Motor neuron (in vitro differentiated cells): Measurements from ENCODE around the gene TAPBP. TPM values are rescaled to one million over a fixed set of nuclear protein-coding genes. Genes with fewer than 3 reads are reported as not detected.
"Not testable (repeated sequence)": the region's sequence is repeated elsewhere in the genome, so short reads cannot be mapped to it uniquely, and the experiment has no call there.

Experiments
- ATAC-seq, 8 experiments: fragments of 200-7000 bp; cut with Tn5 transposase; replicated peaks in 6 of 8; 2 replicates each; pipeline ENCODE4 v1.8.0; 2021; ENCODE audit warnings: mild to moderate bottlenecking in 8 of 8, moderate library complexity in 8 of 8
- H3K27ac ChIP-seq, 2 donors: fragments of 250-450 bp; sonication (Bioruptor Pico); 2 replicates each; pipeline ENCODE4 v1.9.0; 2021; ENCODE audit warnings: antibody characterized with exemption in 2 of 2, mild to moderate bottlenecking in 2 of 2, moderate library complexity in 1 of 2
- H3K4me1 ChIP-seq, 2 donors: fragments of 250-450 bp; sonication (Bioruptor Pico); replicated peaks in 1 of 2; 2 replicates each; pipeline ENCODE4 v1.6.1; 2021; ENCODE audit warnings: antibody characterized with exemption in 2 of 2, mild to moderate bottlenecking in 2 of 2, moderate library complexity in 1 of 2
- H3K4me3 ChIP-seq, 5 donors: fragments of 250-450 bp; sonication (Bioruptor Pico); 2 replicates each; pipeline ENCODE4 v1.9.0; 2021; ENCODE audit warnings: antibody characterized with exemption in 5 of 5, mild to moderate bottlenecking in 5 of 5, moderate library complexity in 4 of 5
- WGBS, 10 experiments: fragments of 450-650 bp; shearing (Covaris generic); methylation state at CpG; one replicate each; pipeline ENCODE4 v1.0.0; 2022; 5-methylcytosine and 5-hydroxymethylcytosine counted together
- in situ Hi-C, 9 experiments: fragments of 400-800 bp; cut with MboI; loops; one replicate each; pipeline ENCODE4 v1.15.0; 2021; ENCODE audit warnings: low sequenced_read_pairs in 9 of 9, low pct_unique_long_range_greater_than_20kb in 2 of 9; ENCODE audit not compliant: unreplicated experiment in 9 of 9
- total RNA-seq, 8 experiments: library from RNA; unstranded; fragments of 300-600 nt; gene quantifications; 2 replicates each; pipeline versions ENCODE4 v1.2.3 to v1.2.4, GENCODE V29; 2022

TAPBP gene
- 10 to 100 TPM in 5 of 8 experiments, 1 to 10 TPM in 3; 5.2 to 95.0 (median 41.9) TPM for total RNA-seq

GRCh38 chr6:33313709-33314514 lies at the start of gene TAPBP:
TAPBP (minus strand) TSS chr6:33314078; CDS start chr6:33314041, 37 bp downstream.
- Histone ChIP-seq H3K27ac (peak within 1 kb of the TSS in 1 of 2 donors; percentile 59), H3K4me3 (peak within 1 kb of the TSS; percentile 30 to 70 (median 41)), H3K4me1 (peaks cover 19 to 21% of the 10 kb centered on the region in 2 donors)
- WGBS, 10 experiments: 0 to 5% (median 0%) methylated on average over 4 to 10 of the region's 47 CpGs; no CpG with 5 or more reads in 6 of the 10 experiments
- ATAC-seq: peak in 7 of 8 experiments; percentile 1 to 10 (median 4)
- in situ Hi-C loops: no loop called here

- ATAC-seq, H3K4me1 ChIP-seq, H3K27ac ChIP-seq, in situ Hi-C loops, H3K4me3 ChIP-seq: not testable (repeated sequence)
- WGBS, 10 experiments: 0 to 100% (median 91%) methylated on average over 1 to 12 of the region's 12 CpGs; no CpG with 5 or more reads in 1 of the 10 experiments
These were observed 49.6 kb upstream of the TAPBP start for GRCh38 chr6:33363486-33363885.

DNA sequence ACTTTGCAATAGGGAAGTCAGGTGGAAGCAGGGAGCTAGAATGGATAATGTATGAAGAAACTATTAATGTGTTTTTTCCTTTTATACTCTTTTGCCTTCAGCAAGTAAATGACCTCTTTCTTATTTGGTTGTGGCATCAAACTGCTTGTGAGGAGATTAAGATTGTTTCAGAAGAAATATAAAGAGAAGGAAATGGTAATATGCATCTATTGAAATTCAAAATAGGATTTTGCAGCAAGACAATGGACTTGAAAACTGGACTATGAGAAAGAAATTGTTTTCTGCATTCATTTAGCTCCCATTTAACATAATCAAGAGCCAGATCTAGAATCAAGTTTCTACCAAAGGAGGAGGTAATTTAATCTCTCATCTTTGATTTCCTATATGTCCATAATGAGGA lies 45.5 kb upstream of the TAPBP start:
- Histone ChIP-seq H3K4me1 (peaks cover under 1 to 14% of the 10 kb centered on the region in 2 donors), H3K27ac (no peak overlapping the region), H3K4me3 (no peak overlapping the region)
- ATAC-seq: no peak
- in situ Hi-C loops: no loop called here

GRCh38 chr6:33357160-33357871 lies 43.4 kb upstream of the TAPBP start:
- Histone ChIP-seq H3K4me1 (peaks cover 0 to 12% of the 10 kb centered on the region in 2 donors), H3K27ac (peak overlapping the region in 1 of 2 donors; percentile 18)
- 37 to 92% (median 70%) methylated on average over 3 to 7 of the region's 13 CpGs; no CpG with 5 or more reads in 2 of the 10 experiments for WGBS, 10 experiments
- H3K4me3 ChIP-seq, in situ Hi-C loops: not testable (repeated sequence)
- peak in 1 of 8 experiments; percentile 28 for ATAC-seq

DNA sequence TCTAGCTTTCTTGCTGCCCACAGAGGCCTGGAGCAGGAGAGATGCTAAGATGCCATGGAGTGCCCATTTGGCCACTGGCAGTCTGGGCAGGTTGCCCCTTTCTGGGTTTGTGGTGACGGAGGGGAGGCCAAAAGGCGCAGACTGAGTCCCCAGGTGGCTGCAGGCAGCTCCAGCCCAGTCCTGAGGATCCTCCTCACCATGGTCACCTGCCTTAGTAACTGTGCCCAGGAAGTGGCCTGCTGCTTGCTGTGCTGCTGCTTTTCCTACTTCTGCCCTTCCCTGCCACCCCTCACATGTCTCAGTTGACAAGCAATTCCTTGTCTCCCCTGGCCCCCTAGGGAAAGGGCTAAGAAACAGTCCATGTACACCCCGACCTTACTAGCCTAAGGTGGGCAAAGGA lies 42.4 kb upstream of the TAPBP start:
- in situ Hi-C loops: no loop called here
- no peak for ATAC-seq
- H3K4me3 ChIP-seq: no peak overlapping the region
- H3K4me1 ChIP-seq: peaks cover 0 to 12% of the 10 kb centered on the region in 2 donors
- H3K27ac ChIP-seq: no peak overlapping the region
- 43 to 100% methylated on average over 1 of the region's 3 CpGs; no CpG with 5 or more reads in 8 of the 10 experiments for WGBS, 10 experiments

- H3K4me3 ChIP-seq, in situ Hi-C loops, H3K27ac ChIP-seq, ATAC-seq: not testable (repeated sequence)
- WGBS, 10 experiments: 65 to 100% (median 89%) methylated on average over 2 to 6 of the region's 6 CpGs; no CpG with 5 or more reads in 1 of the 10 experiments
- peaks cover 0 to 12% of the 10 kb centered on the region in 2 donors for H3K4me1 ChIP-seq
These were observed 42.0 kb upstream of the TAPBP start for GRCh38 chr6:33355860-33356259.

- Histone ChIP-seq H3K27ac (no peak overlapping the region), H3K4me3 (no peak overlapping the region), H3K4me1 (peaks cover 4 to 5% of the 10 kb centered on the region in 2 donors)
- WGBS, 10 experiments: 50 to 100% (median 96%) methylated on average over 1 to 5 of the region's 5 CpGs
- no peak for ATAC-seq
- in situ Hi-C loops: no loop called here
These were observed 33.9 kb upstream of the TAPBP start for GRCh38 chr6:33347816-33348215.

- WGBS, 10 experiments: 31 to 100% (median 70%) methylated on average over 1 to 4 of the region's 5 CpGs; no CpG with 5 or more reads in 1 of the 10 experiments
- in situ Hi-C loops, H3K4me3 ChIP-seq, H3K4me1 ChIP-seq, H3K27ac ChIP-seq, ATAC-seq: not testable (repeated sequence)
These were observed 33.1 kb upstream of the TAPBP start for GRCh38 chr6:33346972-33347371.

DNA sequence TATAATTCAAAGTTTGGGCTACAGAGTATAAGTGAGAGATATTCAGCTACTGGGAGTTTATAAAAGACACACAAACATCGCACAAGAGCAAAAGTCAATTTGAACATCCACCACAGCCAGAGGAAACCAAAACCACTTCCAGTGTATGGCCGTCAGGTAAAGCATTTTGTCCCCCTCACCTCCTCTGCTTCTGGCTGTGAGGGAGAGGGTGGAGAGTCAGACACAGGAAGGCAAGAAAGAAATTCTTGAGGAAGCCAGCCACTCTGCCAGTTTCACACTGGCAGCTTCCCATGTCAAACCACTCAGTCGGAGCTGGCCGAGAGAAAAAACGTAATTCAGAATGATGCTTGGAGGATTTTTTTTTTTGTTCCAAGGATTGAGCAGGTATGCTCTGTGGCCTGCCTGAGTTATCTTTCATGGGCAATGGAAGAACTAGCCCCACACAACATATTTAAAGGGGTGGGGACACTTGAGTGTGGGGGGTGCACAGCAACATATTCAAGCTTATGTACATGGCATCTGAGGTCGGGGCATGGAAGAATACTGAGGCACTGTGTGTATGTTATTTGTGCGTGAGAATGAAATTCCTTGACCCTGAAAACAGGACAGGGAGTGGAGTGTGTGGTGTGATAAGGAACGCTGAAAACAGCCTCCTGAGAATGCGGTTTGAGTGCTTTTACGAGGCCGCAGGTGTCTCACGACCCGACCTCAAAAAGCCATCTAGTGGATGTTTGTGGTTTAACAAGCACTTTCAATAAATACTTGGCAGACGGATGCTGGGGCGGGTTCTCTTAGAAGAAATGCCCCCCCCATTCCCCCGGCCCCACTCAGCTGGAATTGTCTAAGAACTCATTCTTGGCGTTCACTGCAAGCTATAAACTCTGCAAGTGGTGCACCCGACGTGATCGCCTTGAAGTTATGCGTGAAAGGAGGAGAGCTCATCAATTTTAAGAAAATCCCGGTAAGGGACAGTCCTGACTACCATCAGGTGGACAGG lies 31.1 kb upstream of the TAPBP start:
- in situ Hi-C loops: no loop called here
- peaks cover 4 to 5% of the 10 kb centered on the region in 2 donors for H3K4me1 ChIP-seq
- peak overlapping the region in 1 of 5 donors; percentile 10 for H3K4me3 ChIP-seq
- 7 to 70% (median 29%) methylated on average over 3 to 17 of the region's 22 CpGs for WGBS, 10 experiments
- peak; percentile 36 to 78 (median 55) for ATAC-seq
- no peak overlapping the region for H3K27ac ChIP-seq

DNA sequence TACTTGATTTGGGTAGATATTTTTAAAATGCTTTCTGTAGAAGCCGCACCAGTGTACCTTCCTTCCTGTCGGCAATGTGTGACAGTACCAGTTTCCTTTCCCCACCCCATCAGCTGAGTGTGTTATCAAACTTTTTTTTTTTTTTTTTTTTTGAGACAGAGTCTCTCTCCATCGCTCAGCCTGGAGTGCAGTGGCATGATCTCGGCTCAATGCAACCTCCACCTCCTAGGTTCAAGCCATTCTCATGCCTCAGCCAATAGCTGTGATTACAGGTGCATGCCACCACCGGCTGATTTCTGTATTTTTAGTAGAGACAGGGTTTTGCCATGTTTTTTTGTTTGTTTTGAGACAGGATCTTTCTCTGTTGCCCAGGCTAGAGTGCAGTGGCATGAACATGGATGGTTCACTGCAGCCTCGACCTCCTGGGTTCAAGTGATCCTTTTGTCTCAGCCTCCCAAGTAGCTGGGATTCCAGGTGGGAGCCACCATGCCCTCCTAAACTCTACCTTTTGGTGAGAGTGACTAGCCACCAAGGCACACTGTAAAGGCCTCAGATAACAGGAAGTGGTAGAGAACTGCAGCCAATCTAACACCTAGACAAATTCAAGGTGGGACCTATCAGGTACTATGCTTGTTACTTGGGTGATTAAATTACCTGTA lies 30.2 kb upstream of the TAPBP start:
- in situ Hi-C loops: no loop called here
- no peak for ATAC-seq
- H3K27ac ChIP-seq: no peak overlapping the region
- H3K4me3 ChIP-seq: no peak overlapping the region
- 20 to 94% (median 80%) methylated on average over 1 to 6 of the region's 6 CpGs; no CpG with 5 or more reads in 1 of the 10 experiments for WGBS, 10 experiments
- peaks cover 4 to 5% of the 10 kb centered on the region in 2 donors for H3K4me1 ChIP-seq

DNA sequence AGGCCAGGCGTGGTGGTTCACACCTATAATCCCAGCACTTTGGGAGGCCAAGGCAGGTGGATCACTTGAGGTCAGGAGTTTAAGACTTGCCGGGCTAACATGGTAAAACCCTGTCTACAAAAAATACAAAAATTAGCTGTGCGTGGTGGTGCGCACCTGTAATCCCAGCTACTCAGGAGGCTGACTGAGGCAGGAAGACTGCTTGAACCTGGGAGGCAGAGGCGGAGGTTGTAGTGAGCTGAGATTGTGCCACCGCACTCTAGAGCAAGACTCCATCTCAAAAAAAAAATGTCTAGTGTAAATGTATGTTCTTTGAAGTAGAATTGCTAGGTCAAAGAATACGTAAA lies 29.7 kb upstream of the TAPBP start:
- H3K27ac ChIP-seq, H3K4me3 ChIP-seq, in situ Hi-C loops, H3K4me1 ChIP-seq, ATAC-seq: not testable (repeated sequence)
- 80 to 100% (median 97%) methylated on average over 1 to 7 of the region's 7 CpGs for WGBS, 10 experiments

DNA sequence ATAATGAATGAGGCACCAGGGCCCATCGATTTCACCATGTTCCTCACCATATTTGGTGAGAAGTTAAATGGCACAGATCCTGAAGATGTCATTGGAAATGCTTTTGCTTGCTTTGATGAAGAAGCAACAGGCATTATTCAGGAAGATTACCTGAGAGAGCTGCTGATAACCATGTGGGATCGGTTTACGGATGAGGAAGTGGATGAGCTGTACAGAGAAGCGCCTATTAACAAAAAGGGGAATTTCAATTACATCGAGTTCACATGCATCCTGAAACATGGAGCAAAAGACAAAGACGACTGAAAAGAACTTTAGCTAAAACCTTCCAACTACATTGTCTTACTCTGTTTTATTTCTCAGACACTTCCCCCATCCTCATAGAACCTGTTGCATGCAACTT lies 25.3 kb upstream of the TAPBP start:
- no peak for ATAC-seq
- 60 to 98% (median 81%) methylated on average over 3 to 6 of the region's 6 CpGs for WGBS, 10 experiments

More for the DNA sequence above, 25.3 kb upstream of the TAPBP start:
- no peak overlapping the region for H3K4me3 ChIP-seq
- H3K27ac ChIP-seq: no peak overlapping the region
- in situ Hi-C loops: no loop called here
- H3K4me1 ChIP-seq: no peaks in the 10 kb centered on the region
